ENCODE measurements around the gene PAGE2B.
"Not testable (repeated sequence)": the region's sequence is repeated elsewhere in the genome, so short reads cannot be mapped to it uniquely, and the experiment has no call there.

GRCh38 chrX:55116589-55116988 lies 41.8 kb downstream of the PAGE2B start:
- TF ChIP-seq POLR2AphosphoS5 (IDR thresholded peaks at IDR 0.05; ENCODE audit: low read depth); CTCF (IDR thresholded peaks at IDR 0.05; ENCODE audit: insufficient read depth, low read length); SPI1 (IDR thresholded peaks at IDR 0.05; ENCODE audit: borderline replicate concordance, low read depth); GABPA (IDR thresholded peaks at IDR 0.05; ENCODE audit: low read depth): not testable (repeated sequence)

Data from HL-60 (cell line).